Measurements from ENCODE around the gene PRMT9.

PRMT9 gene

GRCh38 chr4:147655639-147656038 lies 28.3 kb downstream of the PRMT9 start:
- TF ChIP-seq L3MBTL2 (conservative IDR thresholded peaks at IDR 0.05) (no peak), FOXM1 (IDR thresholded peaks at IDR 0.05; ENCODE audit: borderline replicate concordance) (no peak), ZNF384 (IDR thresholded peaks at IDR 0.05) (no peak), SUZ12 (IDR thresholded peaks at IDR 0.05) (no peak), LEF1 (IDR thresholded peaks at IDR 0.05; ENCODE audit: borderline replicate concordance) (no peak), TARDBP (IDR thresholded peaks at IDR 0.05) (no peak), ELF4 (IDR thresholded peaks at IDR 0.05) (no peak), FOXA1 (IDR thresholded peaks at IDR 0.05) (no peak), HDGF (IDR thresholded peaks at IDR 0.05; ENCODE audit: borderline replicate concordance) (no peak), ARNT (IDR thresholded peaks at IDR 0.05) (no peak), FOXK2 (IDR thresholded peaks at IDR 0.05) (no peak), CTBP1 (IDR thresholded peaks at IDR 0.05; ENCODE audit: borderline replicate concordance) (no peak), BHLHE40 (IDR thresholded peaks at IDR 0.05; ENCODE audit: borderline replicate concordance) (no peak), NFRKB (IDR thresholded peaks at IDR 0.05) (no peak), SP1 (IDR thresholded peaks at IDR 0.05) (no peak), PKNOX1 (IDR thresholded peaks at IDR 0.05) (no peak)
- ChIA-PET POLR2A (interaction anchor here (1.1 kb wide), 1 partner anchor 15 kb away, joined by 3 read pairs; no protein-coding TSS in a partner anchor), CTCF (no interaction called here)
- DNase-seq (ENCODE audit: extremely low spot score) = no peak

- TF ChIP-seq ARNT (IDR thresholded peaks at IDR 0.05) (no peak), SP1 (IDR thresholded peaks at IDR 0.05) (no peak), L3MBTL2 (conservative IDR thresholded peaks at IDR 0.05) (no peak), ZNF384 (IDR thresholded peaks at IDR 0.05) (no peak), TARDBP (IDR thresholded peaks at IDR 0.05) (no peak), CTBP1 (IDR thresholded peaks at IDR 0.05; ENCODE audit: borderline replicate concordance) (no peak), PKNOX1 (IDR thresholded peaks at IDR 0.05) (no peak)
- CTCF ChIA-PET = no interaction called here
- DNase-seq (ENCODE audit: extremely low spot score) = no peak
- POLR2A ChIA-PET = no interaction called here
These were observed 32.4 kb downstream of the PRMT9 start for GRCh38 chr4:147651563-147651962.

- no peak for DNase-seq (ENCODE audit: extremely low spot score)
- CTCF ChIA-PET = interaction anchor here (1.5 kb wide), 1 partner anchor 218 kb away, joined by 4 read pairs; no protein-coding TSS in a partner anchor
- POLR2A ChIA-PET = interaction anchor here (0.7 to 1.1 kb wide), 3 partner anchors 22 to 35 kb away, joined by 5 to 6 read pairs (median 6); partner anchors contain the start of genes PRMT9 and TMEM184C
- TF ChIP-seq LEF1 (IDR thresholded peaks at IDR 0.05; ENCODE audit: borderline replicate concordance) (no peak), ARNT (IDR thresholded peaks at IDR 0.05) (no peak), SP1 (IDR thresholded peaks at IDR 0.05) (no peak), L3MBTL2 (conservative IDR thresholded peaks at IDR 0.05) (no peak), CTBP1 (IDR thresholded peaks at IDR 0.05; ENCODE audit: borderline replicate concordance) (no peak), ZNF384 (IDR thresholded peaks at IDR 0.05) (no peak), BHLHE40 (IDR thresholded peaks at IDR 0.05; ENCODE audit: borderline replicate concordance) (no peak), ELF4 (IDR thresholded peaks at IDR 0.05) (no peak), TARDBP (IDR thresholded peaks at IDR 0.05) (no peak), FOXA1 (IDR thresholded peaks at IDR 0.05) (no peak), PKNOX1 (IDR thresholded peaks at IDR 0.05) (no peak), FOXM1 (IDR thresholded peaks at IDR 0.05; ENCODE audit: borderline replicate concordance) (no peak), NFRKB (IDR thresholded peaks at IDR 0.05) (no peak), HDGF (IDR thresholded peaks at IDR 0.05; ENCODE audit: borderline replicate concordance) (no peak), SUZ12 (IDR thresholded peaks at IDR 0.05) (no peak), FOXK2 (IDR thresholded peaks at IDR 0.05) (no peak)
These were observed 35.3 kb downstream of the PRMT9 start for GRCh38 chr4:147648656-147649055.

GRCh38 chr4:147645099-147645498 lies 38.9 kb downstream of the PRMT9 start:
- POLR2A ChIA-PET = no interaction called here
- no peak for DNase-seq (ENCODE audit: extremely low spot score)
- TF ChIP-seq LEF1 (IDR thresholded peaks at IDR 0.05; ENCODE audit: borderline replicate concordance) = no peak
- no peak for TF ChIP-seq FOXM1 (IDR thresholded peaks at IDR 0.05; ENCODE audit: borderline replicate concordance)
- TF ChIP-seq CTBP1 (IDR thresholded peaks at IDR 0.05; ENCODE audit: borderline replicate concordance) = no peak
- no peak for TF ChIP-seq SP1 (IDR thresholded peaks at IDR 0.05)
- TF ChIP-seq BHLHE40 (IDR thresholded peaks at IDR 0.05; ENCODE audit: borderline replicate concordance) = no peak
- TF ChIP-seq FOXK2 (IDR thresholded peaks at IDR 0.05) = no peak
- TF ChIP-seq TARDBP (IDR thresholded peaks at IDR 0.05) = no peak
- no peak for TF ChIP-seq HDGF (IDR thresholded peaks at IDR 0.05; ENCODE audit: borderline replicate concordance)
- TF ChIP-seq ELF4 (IDR thresholded peaks at IDR 0.05) = no peak
- TF ChIP-seq SUZ12 (IDR thresholded peaks at IDR 0.05) = no peak
- no peak for TF ChIP-seq ARNT (IDR thresholded peaks at IDR 0.05)
- TF ChIP-seq FOXA1 (IDR thresholded peaks at IDR 0.05) = no peak
- CTCF ChIA-PET = no interaction called here

- TF ChIP-seq ARNT (IDR thresholded peaks at IDR 0.05) (no peak), PKNOX1 (IDR thresholded peaks at IDR 0.05) (no peak), HDGF (IDR thresholded peaks at IDR 0.05; ENCODE audit: borderline replicate concordance) (no peak), ZNF384 (IDR thresholded peaks at IDR 0.05) (no peak), ELF4 (IDR thresholded peaks at IDR 0.05) (no peak), FOXK2 (IDR thresholded peaks at IDR 0.05) (no peak), CTBP1 (IDR thresholded peaks at IDR 0.05; ENCODE audit: borderline replicate concordance) (no peak), FOXA1 (IDR thresholded peaks at IDR 0.05) (no peak), FOXM1 (IDR thresholded peaks at IDR 0.05; ENCODE audit: borderline replicate concordance) (no peak), LEF1 (IDR thresholded peaks at IDR 0.05; ENCODE audit: borderline replicate concordance) (no peak), SUZ12 (IDR thresholded peaks at IDR 0.05) (no peak), NFRKB (IDR thresholded peaks at IDR 0.05) (no peak), SP1 (IDR thresholded peaks at IDR 0.05) (no peak), BHLHE40 (IDR thresholded peaks at IDR 0.05; ENCODE audit: borderline replicate concordance) (no peak), L3MBTL2 (conservative IDR thresholded peaks at IDR 0.05) (no peak), TARDBP (IDR thresholded peaks at IDR 0.05) (no peak)
- ChIA-PET CTCF (no interaction called here), POLR2A (no interaction called here)
- DNase-seq (ENCODE audit: extremely low spot score) = no peak
These were observed 39.5 kb downstream of the PRMT9 start for GRCh38 chr4:147644471-147644870.

All from HEK293T (cell line).